CD4-positive, alpha-beta T cell treated with Interferon alpha-2 for 1 hour (primary cell): ENCODE measurements around the gene TMEM181.
"Not testable (repeated sequence)": the region's sequence is repeated elsewhere in the genome, so short reads cannot be mapped to it uniquely, and the experiment has no call there.

Source experiments
- DNase-seq, 2 donors: peaks; one replicate each; pipeline ENCODE4 v3.0.0-alpha.2; 2020 to 2022

TMEM181 gene, protein sequence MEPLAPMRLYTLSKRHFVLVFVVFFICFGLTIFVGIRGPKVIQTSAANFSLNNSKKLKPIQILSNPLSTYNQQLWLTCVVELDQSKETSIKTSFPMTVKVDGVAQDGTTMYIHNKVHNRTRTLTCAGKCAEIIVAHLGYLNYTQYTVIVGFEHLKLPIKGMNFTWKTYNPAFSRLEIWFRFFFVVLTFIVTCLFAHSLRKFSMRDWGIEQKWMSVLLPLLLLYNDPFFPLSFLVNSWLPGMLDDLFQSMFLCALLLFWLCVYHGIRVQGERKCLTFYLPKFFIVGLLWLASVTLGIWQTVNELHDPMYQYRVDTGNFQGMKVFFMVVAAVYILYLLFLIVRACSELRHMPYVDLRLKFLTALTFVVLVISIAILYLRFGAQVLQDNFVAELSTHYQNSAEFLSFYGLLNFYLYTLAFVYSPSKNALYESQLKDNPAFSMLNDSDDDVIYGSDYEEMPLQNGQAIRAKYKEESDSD

GRCh38 chr6:158559895-158560835 lies at the start of gene TMEM181:
TMEM181 (plus strand) TSS chr6:158560091; CDS start chr6:158560225, 134 bp downstream.
- peak; percentile 84 to 90 for DNase-seq

DNA sequence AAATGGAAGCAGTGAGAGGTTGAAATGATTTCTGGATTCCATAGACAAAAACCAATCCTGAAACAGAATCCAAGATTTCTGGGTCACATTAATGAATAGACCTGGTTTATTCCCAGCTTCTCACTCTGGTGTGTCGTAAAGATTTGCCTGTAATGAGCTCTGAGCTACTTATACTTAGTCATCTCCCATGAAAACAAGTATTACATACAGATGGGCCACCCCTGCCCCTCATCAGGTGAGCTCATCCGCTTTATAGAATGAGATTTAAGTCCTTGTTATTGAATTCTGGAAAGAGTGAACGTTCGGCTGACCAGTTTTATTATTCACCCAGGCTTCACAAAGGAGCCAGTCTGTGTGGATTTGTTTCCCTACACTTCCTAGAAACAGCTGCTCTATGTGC lies 47.1 kb upstream of the TMEM181 start:
- no peak for DNase-seq

GRCh38 chr6:158514176-158514575 lies 45.7 kb upstream of the TMEM181 start:
- DNase-seq = no peak

DNA sequence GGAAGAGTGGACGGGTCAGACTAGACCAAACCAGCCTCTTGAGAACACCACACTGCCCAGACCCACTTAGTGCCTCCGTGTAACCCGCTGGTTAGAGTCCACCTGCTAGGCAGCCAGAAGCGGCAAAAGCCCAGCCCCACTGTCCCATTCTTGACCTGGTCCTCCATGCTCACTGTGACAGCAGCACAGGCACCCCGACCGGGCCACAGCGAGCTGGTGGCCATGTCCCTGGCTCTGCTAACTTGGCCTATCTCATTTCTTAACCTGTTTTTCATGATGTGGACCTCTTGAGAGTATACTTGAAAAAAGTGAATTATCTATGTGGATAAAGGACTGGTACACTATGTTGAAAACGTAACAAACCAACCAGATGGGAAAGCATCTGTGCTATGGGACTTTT lies 44.9 kb upstream of the TMEM181 start:
- DNase-seq = no peak

DNA sequence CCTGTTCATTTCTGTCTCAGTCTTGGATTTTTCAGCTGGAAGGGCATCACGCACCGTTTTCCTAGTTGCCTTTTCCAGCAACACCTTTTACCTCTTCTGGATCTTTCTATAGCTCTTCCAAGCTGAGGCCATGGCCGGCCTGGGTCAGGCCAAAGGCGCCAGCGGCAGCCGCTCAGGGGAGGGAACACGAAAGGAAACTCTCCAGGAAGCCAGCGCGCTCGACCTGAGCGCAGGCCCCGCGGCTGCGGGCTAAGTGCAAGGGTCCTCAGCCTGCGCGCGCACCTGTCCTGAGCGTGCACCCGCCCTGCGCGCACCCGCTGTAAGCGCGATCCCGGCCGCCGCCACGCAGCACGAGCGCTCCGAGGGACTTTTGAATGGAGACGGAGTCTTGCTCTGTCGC lies 43.8 kb upstream of the TMEM181 start:
- DNase-seq = no peak

GRCh38 chr6:158517038-158517437 lies 42.9 kb upstream of the TMEM181 start:
- DNase-seq = no peak

- DNase-seq = no peak
These were observed 42.3 kb upstream of the TMEM181 start for GRCh38 chr6:158517581-158517980.

DNA sequence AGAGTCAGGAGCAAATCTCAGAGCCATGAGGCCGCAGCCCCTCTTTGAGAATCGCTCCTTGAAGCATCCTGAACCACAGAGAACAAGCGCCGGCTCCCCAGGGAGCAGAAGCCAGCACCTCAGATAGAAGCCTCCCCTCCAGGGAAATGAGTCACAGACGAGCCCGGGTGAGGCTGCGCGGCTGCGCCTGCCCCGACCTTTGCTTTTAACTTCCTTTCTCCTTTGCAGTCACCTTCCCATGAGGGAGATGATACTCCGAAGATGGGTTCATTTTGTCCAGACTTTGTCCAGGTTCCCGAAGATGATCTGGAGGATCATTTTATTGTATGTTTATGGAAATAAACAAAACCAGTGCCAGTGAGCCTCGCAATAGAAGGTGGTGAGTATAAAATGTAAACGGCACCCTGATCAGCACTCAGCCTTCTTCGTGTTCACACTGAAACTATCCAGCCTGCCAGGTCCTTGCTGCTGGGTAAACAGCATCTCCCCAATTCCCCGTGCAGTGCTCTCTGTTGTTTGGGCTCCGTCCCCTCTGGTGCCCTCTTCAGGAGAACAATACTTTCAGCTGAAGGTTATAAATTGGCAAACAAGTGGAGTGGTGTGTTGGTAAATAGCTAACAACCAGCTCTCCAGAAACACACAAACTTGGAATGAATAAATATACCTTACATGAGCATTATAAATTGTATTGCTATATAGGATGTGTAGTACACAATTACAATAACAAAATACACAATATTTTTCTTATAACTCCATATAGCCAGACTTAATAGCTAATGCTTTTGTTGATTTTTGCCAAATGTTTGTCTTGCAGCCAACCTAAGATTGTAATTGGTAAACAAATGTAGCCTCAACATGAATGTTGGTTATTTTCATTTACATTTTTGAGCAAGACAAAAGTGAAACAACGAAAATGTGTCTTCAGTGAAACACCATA lies 41.4 kb upstream of the TMEM181 start:
- peak; percentile 55 to 74 for DNase-seq

DNA sequence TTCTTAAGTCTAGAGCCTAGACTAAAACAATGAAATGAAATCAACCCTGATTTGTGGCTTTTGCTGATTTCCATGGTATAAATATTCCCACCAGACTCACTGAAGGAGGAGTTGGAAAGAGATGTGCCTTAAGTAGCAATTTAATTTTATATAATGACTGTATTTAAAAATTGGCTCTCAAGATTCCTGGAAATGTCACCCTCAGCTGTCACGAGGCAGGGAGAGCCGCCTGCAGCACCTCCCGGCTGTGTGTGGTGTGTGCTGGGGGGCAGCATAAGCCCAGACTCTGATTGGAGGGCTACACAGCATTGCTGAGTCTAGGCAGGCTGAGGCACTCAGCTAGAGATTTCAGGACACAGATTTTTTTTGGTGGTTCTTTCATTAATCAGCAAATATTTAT lies 40.6 kb upstream of the TMEM181 start:
- no peak for DNase-seq

- no peak for DNase-seq
These were observed 40.1 kb upstream of the TMEM181 start for GRCh38 chr6:158519761-158520160.

DNA sequence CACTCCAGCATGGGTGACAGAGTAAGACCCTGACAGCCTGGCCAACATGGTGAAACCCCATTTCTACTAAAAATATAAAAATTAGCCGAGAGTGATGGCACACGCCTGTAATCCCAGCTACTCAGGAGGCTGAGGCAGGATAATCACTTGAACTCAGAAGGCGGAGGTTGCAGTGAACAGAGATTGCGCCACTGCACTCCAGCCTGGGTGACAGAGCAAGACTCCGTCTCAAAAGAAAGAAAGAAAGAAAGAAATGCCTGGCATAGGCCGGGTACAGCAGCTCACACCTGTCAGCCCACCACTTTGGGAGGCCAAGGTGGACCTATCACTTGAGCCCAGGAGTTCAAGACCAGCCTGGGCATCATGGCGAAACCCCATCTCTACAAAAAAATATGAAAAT lies 38.9 kb upstream of the TMEM181 start:
- not testable (repeated sequence) for DNase-seq

GRCh38 chr6:158521759-158522158 lies 38.1 kb upstream of the TMEM181 start:
- no peak for DNase-seq

- DNase-seq = no peak
These were observed 37.3 kb upstream of the TMEM181 start for GRCh38 chr6:158522616-158523015.

GRCh38 chr6:158524311-158524710 lies 35.6 kb upstream of the TMEM181 start:
- no peak for DNase-seq

GRCh38 chr6:158527858-158528257 lies 32.0 kb upstream of the TMEM181 start:
- DNase-seq = not testable (repeated sequence)

DNA sequence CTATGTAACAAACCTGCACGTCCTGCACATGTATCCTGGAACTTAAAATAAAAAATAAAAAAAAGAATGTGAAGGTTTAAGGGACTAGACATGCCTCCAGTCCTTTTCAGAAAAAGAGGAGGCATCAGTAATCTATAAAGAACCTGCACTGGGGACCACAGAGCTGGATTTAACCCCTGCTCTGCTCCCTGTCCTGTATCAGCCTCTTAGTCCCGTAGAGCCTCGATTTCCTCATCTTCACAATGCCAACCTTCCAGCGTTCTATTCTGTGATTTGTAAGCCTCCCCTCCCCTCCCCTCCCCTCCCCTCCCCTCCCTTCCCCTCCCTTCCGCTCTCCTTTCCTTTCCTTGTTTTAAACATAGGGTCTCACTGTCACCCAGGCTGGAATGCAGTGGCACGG lies 31.1 kb upstream of the TMEM181 start:
- no peak for DNase-seq

- DNase-seq = no peak
These were observed 30.3 kb upstream of the TMEM181 start for GRCh38 chr6:158529629-158530028.

DNA sequence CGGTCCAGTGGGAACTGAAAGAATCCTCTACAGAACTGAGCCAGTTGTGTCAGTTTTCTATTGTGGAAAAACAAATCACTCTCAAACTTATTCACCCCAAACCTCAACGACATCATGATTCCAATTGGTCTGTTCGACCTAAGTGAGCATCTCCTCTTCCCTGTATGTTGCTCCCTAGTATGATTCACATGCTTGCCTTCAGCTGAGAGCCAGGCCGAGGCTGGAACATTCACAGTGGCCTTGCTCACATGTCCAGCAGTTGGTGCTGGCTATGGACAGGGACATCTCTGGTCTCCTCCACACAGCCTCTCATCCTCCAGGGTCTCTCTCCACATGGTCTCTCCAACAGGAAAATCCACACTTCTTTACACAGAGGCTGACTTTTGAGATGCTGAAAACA lies 28.3 kb upstream of the TMEM181 start:
- no peak for DNase-seq

DNA sequence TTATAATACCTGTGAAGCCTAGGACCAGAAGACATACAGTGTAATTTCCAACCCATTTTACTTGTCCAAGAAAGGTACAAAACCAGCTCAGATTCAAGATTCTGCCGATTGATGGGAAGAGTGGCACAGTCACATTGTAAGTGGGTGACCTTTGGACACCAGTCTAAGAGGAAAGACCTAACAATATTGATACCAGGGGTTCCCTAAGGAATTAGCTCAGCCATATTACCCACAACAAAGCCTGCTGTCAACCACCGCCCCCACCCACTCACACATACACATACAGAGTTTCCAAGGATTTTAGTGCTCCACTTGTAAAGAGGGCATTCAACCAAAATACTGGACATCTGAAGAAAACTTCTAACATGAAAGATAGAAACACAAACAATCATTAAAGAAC lies 27.9 kb upstream of the TMEM181 start:
- DNase-seq = no peak

GRCh38 chr6:158536084-158536890 lies 23.6 kb upstream of the TMEM181 start:
- peak; percentile 54 to 75 for DNase-seq
